Gastroesophageal sphincter (tissue), 3 donors: ENCODE measurements around the gene CRLF2.

Experiments used
- POLR2A ChIP-seq, 2 donors: fragments of 450-650 bp; IDR thresholded peaks; one replicate each; pipeline ENCODE4 v1.6.1; 2017; ENCODE audit warnings: antibody characterized with exemption in 2 of 2, mild to moderate bottlenecking in 2 of 2, moderate library complexity in 1 of 2
- POLR2AphosphoS5 ChIP-seq: sonication (generic); formaldehyde crosslinking; IDR thresholded peaks from one replicate; pipeline ENCODE4 v1.6.1; 2017; ENCODE audit warnings: antibody characterized with exemption
- TF ChIP-seq, protein P1 (sequence below), 4 experiments: fragments of 200-600 bp in 2 of 4; fragments of 450-650 bp in 2 of 4; sonication (generic) in 1 of 4; IDR thresholded peaks; one replicate each; pipeline ENCODE4 v1.5.1; 2017 to 2019; ENCODE audit warnings: antibody characterized with exemption in 4 of 4, mild to moderate bottlenecking in 2 of 4, moderate library complexity in 2 of 4

DNA sequence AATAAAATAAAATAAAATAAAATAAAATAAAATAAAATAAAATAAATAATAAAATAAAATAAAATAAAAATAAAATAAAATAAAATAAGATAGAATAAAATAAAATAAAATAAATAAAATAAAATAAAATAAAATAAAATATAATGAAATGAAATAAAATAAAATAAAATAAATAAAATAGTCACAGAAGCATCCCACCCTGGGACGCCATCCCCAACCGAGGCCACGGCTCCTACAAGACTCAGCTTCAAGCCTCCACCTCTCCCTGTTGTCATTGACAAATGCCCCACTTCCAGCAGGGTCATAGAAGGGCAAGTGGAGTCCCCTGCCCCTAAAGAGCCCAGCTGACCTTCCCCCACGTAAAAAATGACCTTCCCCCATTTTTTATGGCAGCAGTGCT is 30.2 kb downstream of the CRLF2 start:
- no peak for TF ChIP-seq POLR2A (IDR thresholded peaks at IDR 0.05)
- TF ChIP-seq, protein P1, sequence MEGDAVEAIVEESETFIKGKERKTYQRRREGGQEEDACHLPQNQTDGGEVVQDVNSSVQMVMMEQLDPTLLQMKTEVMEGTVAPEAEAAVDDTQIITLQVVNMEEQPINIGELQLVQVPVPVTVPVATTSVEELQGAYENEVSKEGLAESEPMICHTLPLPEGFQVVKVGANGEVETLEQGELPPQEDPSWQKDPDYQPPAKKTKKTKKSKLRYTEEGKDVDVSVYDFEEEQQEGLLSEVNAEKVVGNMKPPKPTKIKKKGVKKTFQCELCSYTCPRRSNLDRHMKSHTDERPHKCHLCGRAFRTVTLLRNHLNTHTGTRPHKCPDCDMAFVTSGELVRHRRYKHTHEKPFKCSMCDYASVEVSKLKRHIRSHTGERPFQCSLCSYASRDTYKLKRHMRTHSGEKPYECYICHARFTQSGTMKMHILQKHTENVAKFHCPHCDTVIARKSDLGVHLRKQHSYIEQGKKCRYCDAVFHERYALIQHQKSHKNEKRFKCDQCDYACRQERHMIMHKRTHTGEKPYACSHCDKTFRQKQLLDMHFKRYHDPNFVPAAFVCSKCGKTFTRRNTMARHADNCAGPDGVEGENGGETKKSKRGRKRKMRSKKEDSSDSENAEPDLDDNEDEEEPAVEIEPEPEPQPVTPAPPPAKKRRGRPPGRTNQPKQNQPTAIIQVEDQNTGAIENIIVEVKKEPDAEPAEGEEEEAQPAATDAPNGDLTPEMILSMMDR (IDR thresholded peaks at IDR 0.05): no peak
- TF ChIP-seq POLR2AphosphoS5: no peak
